Glomerular endothelial cell (primary cell): ENCODE results near the gene HPS5. TPM values are rescaled to one million over a fixed set of nuclear protein-coding genes. Genes with fewer than 3 reads are reported as not detected.
A peak's percentile ranks its signal among the peaks of the same experiment; 100 is the strongest.
"Not testable (repeated sequence)": the region's sequence is repeated elsewhere in the genome, so short reads cannot be mapped to it uniquely, and the experiment has no call there.

ENCODE experiments used
- DNase-seq: peaks from one replicate; pipeline ENCODE4 v3.0.0-alpha.2; 2011; ENCODE audit warnings: low read depth, low spot score; ENCODE audit errors: extremely low read depth
- total RNA-seq: library from RNA; depleted of rRNA; stranded (reverse); fragments of >200 nt; gene quantifications from 2 replicates; pipeline ENCODE4 v1.2.3, GENCODE V29; 2015

The HPS5 gene
- total RNA-seq, 1 donor from 2014 or later, result 11.4 TPM

DNA sequence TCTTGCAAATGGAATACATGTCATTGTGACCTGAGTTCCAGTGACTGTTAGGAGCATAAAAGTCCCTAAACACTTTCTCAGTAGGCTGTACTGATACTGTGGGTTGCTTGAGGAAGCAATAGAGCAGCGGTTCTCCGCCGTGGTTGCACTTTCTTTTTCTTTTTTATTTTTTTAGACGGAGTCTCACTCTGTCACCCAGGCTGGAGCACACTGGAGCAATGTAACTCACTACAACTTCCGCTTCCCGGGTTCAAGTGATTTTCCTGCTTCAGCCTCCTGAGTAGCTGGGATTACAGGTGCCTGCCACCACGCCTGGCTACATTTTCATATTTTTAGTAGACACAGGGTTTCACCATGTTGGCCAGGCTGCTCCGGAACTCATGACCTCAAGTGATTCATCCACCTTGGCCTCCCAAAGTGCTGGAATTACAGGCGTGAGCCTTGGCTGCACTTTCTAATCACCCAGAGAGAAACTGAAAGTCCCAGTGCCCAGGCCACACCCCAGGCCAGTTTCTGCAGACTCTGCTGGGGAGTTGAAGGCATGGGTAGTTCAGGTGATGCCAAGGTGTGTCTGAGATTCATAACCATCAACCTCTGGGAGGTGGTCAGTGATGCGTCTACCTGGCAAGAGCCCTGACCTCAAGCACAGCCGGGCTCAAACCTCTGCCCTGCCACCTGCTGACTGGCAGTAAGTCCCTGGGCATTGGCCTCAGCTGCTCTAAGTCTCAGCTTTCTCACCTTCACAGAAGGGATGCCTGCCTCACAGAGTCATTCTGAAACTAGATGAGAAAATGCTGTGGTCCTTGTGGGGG is 75.4 kb downstream of the HPS5 start:
- not testable (repeated sequence) for DNase-seq

DNA sequence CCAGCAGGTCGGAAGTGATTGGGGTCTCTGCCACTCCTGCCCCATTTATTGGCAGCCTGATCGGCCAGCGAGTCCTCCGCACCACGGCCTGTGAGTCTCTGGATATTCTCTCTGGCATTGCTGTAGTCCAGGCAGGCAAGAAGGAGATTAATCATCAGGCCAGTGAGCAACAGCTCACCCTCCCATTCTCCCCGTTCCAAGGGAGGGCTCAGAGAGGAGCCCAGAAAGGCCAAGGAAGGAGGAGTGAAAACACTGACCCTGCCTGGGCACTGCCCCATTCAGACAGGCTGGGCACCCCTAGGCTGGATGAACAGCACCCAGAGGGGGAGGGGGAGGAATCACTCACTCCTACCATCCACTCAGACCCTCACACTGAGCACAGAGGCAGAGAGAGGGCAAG is 76.5 kb downstream of the HPS5 start:
- no peak for DNase-seq

DNA sequence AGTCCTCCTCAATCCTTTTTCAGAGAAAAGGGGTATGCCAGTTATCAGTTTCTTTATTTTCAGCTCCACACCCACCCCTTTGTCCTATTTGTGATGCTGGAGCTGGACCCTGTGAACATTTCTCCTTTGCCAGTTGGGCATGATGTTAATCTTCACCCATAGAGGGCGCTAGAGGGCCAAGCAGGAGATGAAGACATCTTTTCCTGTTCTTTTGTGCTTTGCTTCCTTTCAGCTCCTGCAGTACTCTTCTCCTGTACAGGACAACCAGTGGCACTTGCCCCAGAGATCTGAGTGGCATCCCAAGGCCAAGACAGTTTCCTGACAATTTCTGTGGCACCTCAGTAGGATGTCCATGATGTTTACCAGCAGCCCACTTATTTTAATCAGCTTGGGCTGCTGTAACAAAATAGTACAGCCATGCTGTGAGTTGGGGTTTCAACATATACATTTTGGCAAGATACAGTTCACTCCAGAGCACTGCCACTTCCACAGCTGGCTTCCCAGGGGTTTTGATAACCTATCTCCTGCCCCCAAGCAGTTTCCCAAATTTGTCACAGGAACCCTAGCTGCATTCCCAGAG is 78.1 kb downstream of the HPS5 start:
- DNase-seq, result peak; percentile 37

DNA sequence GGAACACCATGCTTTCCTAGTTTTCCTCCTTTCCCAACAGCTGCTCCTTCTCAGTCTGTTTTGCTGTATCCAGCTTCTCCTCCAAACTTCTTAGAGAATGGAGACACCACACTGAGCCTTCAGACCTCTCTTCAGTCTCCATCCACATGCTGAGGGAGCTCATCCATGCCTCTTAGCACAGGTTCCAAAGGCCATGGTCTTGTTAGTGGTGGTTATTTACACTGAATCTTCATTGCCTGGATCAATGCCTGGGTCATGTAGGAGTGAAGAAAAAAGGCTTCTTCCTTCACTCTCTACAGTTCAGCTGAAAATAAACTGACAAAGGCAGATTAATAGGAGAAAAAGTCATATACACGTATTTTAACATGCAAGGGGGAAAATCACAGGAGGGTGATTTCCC is 82.3 kb downstream of the HPS5 start:
- DNase-seq, result no peak

DNA sequence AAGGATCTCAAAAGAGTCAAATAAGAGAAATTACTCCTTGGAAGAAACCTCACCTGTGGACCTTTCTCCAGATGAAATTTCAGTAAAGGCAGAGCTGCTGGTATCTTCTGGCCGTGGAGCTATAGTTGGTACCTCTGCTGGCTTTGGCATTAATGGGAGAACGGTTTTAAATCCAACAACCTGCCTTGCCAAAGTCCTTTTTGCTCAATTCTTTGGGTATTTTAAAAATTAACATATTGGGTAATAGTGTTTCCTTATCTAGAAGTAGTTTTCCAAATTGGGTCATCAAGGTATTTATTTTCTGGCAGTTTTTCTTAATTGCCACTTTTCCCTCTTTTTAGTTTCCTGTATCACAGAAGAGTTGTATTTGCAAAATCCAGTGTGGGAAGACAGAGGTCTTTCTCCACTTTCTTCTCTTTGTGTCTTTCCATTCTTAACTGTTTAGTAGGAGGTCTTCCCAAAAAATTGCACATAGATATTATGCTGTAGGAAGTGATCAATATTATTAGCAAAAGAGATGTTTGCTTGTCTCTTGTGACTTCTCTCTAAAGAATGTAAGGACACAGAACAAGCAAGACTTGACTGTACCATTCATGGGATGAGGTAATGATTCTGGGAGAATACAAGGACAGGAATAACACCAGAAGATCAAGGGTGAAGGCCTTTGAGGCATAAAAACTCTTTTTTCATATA is 85.1 kb downstream of the HPS5 start, which contains the start of gene SAA4:
Gene SAA4 (minus strand): TSS at position 139 of the 693 bp plus-strand sequence. CDS start 876 bp downstream, outside the sequence.
- no peak for DNase-seq

DNA sequence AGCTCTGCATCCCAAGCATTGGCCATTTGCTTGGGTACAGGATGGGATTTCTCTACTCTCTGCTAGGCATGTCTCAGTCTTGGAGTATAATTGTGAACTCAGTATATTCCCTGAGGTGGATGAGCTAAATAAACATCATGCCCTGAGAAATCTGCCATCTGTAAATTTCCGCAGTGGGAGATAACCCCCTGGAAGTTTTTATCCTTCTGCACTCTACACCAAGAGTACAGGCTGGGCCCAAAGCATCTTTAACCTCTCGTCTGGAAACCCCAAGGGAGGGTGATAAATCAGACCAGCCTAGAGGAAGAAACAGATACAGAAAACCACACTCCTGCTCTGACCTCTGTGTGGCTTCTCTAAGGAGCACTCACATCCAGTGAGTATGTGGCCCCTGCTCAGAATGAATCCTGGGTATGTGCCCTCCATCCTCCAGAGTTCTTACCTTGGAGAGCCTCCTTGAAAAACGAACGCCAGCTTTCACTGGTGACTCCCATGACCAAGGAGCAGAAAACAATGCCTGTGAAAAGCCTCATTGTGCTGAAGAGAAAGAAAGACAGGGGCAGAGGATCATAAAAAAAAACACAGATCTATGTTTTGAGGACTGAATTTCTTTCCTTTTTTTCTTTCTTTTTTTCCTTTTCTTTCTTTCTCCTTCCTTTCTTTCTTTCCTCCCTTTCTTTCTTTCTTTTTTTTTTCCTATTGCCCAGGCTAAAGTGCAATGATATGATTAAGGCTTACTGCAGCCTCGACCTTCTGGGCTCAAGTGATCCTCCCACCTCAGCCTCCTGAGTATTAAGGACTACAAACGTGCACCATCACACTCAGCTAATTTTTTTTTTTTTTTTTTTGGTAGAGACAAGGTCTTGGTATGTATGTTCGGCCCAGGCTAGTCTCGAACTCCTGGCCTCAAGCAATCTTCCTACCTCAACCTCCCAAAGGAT is 86.3 kb downstream of the HPS5 start:
- DNase-seq, result no peak

DNA sequence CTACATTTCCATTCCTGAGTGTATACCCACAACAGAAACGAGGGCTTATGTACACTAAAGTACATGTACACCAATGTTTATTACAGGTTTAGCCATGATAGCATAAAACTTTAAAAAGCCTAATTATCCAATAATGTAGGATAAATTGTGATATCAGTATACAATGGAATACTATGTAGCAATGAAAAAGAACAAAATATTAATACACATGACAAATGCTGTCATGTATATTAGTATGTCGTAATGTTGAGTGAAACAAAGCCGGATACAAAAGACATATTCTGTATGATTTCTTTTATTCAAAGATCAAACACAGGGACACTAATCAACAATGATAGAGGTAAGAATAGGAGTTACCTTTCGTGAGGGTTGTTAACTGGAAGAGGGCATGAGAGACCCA is 88.0 kb downstream of the HPS5 start:
- no peak for DNase-seq

DNA sequence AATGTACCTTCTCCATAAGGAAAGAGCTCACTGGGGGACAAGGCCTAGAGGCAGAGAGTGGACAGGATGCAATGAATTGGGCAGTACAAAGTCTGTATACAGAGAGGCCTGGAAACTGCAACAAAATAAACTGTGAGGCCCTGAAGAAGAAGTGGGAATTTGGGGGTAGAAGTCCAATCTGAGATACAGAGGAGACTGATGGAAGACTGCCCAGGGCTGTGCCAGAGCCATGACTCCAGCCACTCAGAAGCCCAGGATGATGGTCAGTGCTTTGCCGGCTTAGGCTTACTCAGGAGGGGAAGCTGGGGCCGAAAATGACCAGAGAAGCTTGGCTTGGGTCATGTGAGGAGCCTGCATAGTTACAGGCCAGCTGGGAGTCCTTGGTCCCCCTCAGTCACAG is 91.1 kb downstream of the HPS5 start:
- DNase-seq, result no peak

DNA sequence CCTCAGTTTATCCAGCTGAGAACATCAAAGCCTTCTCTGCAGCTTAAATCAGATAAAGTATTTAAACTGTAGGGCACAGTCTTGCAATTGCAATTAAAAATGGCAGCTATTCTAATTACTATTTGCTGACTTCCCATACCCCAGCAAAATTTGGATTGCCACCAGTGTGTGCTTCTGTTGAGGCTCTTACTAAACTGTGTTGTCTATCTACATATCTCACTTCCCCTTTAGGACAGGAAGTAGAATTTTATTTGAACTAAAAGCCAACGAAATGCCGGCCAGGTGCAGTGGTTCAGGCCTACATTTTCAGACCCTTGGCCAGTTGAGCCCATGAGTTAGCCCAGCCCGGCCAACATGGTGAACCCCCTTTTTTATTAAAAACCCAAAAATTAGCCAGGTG is 92.4 kb downstream of the HPS5 start:
- no peak for DNase-seq

Other genes with a start within 250 kb of the HPS5 start
- 15.8 and 19.9 TPM in 2 replicates for gene SAAL1, start 216.1 kb downstream of the HPS5 start, total RNA-seq
- gene MRGPRX3, start 189.6 kb downstream of the HPS5 start, total RNA-seq, result not detected in 2 replicates
- gene MRGPRX4, start 149.3 kb downstream of the HPS5 start, total RNA-seq, result not detected in 2 replicates
- not detected in 2 replicates for gene SAA4, start 85.3 kb downstream of the HPS5 start, total RNA-seq
- gene SAA2, start 73.5 kb downstream of the HPS5 start, total RNA-seq, result 0.87 TPM in 1 of 2 replicates, not detected in the other
- not detected in 2 replicates for gene SAA1, start 55.9 kb downstream of the HPS5 start, total RNA-seq
- 36.9 and 42.2 TPM in 2 replicates for gene GTF2H1, start 427 bp upstream of the HPS5 start, total RNA-seq
- gene LDHA, start 72.4 kb upstream of the HPS5 start, total RNA-seq, result 520 and 576 TPM in 2 replicates
- gene LDHC, start 90.2 kb upstream of the HPS5 start, total RNA-seq, result not detected in 2 replicates
- not detected in 2 replicates for gene LDHAL6A, start 133.7 kb upstream of the HPS5 start, total RNA-seq
- 91.4 and 114 TPM in 2 replicates for gene TSG101, start 204.8 kb upstream of the HPS5 start, total RNA-seq